Measurements from ENCODE around the gene PDZD8. TPM values are rescaled to one million over a fixed set of nuclear protein-coding genes. Genes with fewer than 3 reads are reported as not detected.

Gene PDZD8
- total and polyA plus RNA-seq, 2 donors (not counting 3 experiments of a cell fraction or from before 2014, with no cell fraction given), result 5.9 to 22.6 TPM

GRCh38 chr10:117257721-117258120 is 117.5 kb downstream of the PDZD8 start:
- TF ChIP-seq FOS (IDR thresholded peaks at IDR 0.05; ENCODE audit: borderline replicate concordance, insufficient read depth, low read length), result no peak
- no peak for TF ChIP-seq MAX (IDR thresholded peaks at IDR 0.05; ENCODE audit: insufficient read depth, insufficient read length)
- TF ChIP-seq MYC (IDR thresholded peaks at IDR 0.05; ENCODE audit: low read depth, low read length), result no peak
- TF ChIP-seq CTCF (IDR thresholded peaks at IDR 0.05; ENCODE audit: extremely low read depth in 1 of 2, insufficient read depth in 1 of 2, low read depth in 1 of 2, low read length in 2 of 2), result no peak
- TF ChIP-seq POLR2A (IDR thresholded peaks at IDR 0.05; ENCODE audit: low read depth, low read length), result no peak
- TF ChIP-seq JUN (IDR thresholded peaks at IDR 0.05; ENCODE audit: borderline replicate concordance, insufficient read depth, insufficient read length, low read depth), result no peak
- TF ChIP-seq POLR2AphosphoS5 (IDR thresholded peaks at IDR 0.05; ENCODE audit: insufficient read depth, low read depth, low read length), result no peak
- no peak for TF ChIP-seq GATA2 (IDR thresholded peaks at IDR 0.05; ENCODE audit: insufficient read depth, insufficient read length, low read depth, low read length)
- no peak for TF ChIP-seq EZH2 (IDR thresholded peaks at IDR 0.05; ENCODE audit: borderline replicate concordance, low read depth, low read length, severe bottlenecking)
- no peak overlapping the region for H3K27ac ChIP-seq (ENCODE audit: insufficient read depth, low read depth, low read length)
- intact Hi-C loops (cut with micrococcal nuclease) (no loop called here), dilution Hi-C loops (cut with MboI; ENCODE audit: extremely low pct_ligation_motif_present, low sequenced_read_pairs) (no loop called here)
- no peaks in the 10 kb centered on the region for H3K9me3 ChIP-seq (replicated peaks; ENCODE audit: control insufficient read depth, insufficient read depth, low read length)
- H3K27me3 ChIP-seq (ENCODE audit: control insufficient read depth in 2 of 2, insufficient read depth in 2 of 2, low read length in 2 of 2), result peaks cover 0 to 4% of the 10 kb centered on the region in 2 experiments
- no peaks in the 10 kb centered on the region for H3K4me1 ChIP-seq (ENCODE audit: control insufficient read depth, extremely low read depth, insufficient read depth, low read length)
- ChIA-PET CTCF (no interaction called here), POLR2A (no interaction called here)
- no peak overlapping the region for H3K4me2 ChIP-seq (ENCODE audit: insufficient read depth, low read length)
- no peaks in the 10 kb centered on the region for H4K20me1 ChIP-seq (replicated peaks; ENCODE audit: control insufficient read depth, extremely low read depth, insufficient read depth, low read length)
- no peaks in the 10 kb centered on the region for H3K79me2 ChIP-seq (ENCODE audit: control insufficient read depth, insufficient read depth, low read length)
- H3K9ac ChIP-seq (replicated peaks; ENCODE audit: extremely low read depth, insufficient read depth, low read length), result no peak overlapping the region
- no TSS peak for BruUV-seq (replicated peaks)
- no peak for FAIRE-seq
- no peak overlapping the region for H2AFZ ChIP-seq (ENCODE audit: low read depth, low read length)
- no peaks in the 10 kb centered on the region for H3K9me1 ChIP-seq (replicated peaks; ENCODE audit: control insufficient read depth, extremely low read depth, insufficient read depth, low read length)
- no peaks in the 10 kb centered on the region for H3K36me3 ChIP-seq (ENCODE audit: control insufficient read depth in 2 of 2, extremely low read depth in 1 of 2, insufficient read depth in 2 of 2, low read length in 2 of 2)
- no peak overlapping the region for H3K4me3 ChIP-seq (replicated peaks in 1 of 3; ENCODE audit: insufficient read depth in 1 of 3, low read depth in 1 of 3, low read length in 3 of 3)
- no peak for DNase-seq (ENCODE audit: low read depth, low spot score)
